ENCODE data around the gene MAP2.
A peak's percentile ranks its signal among the peaks of the same experiment; 100 is the strongest.

MAP2 gene

DNA sequence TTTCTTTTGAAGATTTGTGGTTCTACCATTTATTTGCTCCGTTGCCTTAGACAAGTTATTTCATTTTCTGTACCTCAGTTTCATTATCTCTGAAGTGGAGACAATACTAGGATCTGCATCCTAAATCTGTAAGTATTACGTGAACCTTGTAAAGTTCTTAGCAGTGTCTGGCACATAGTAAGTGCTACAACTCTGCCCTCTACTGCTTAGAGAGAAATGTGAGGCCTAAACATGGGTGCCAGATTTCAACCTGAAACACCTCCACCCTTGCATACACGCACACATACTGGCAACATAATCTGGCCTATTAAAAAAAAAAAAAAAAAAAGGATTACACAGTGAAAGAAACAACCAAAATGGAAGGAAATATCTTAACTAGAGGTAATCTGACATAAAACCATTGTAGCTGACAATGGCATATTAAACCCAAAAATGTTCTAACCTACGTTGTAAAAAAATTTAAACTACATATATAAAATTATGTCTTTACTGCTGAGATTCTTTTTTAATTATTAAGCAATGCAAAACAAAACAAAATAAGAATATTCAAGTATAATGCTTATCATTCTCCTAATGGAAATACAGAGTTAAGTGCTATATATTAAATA lies 132.6 kb downstream of the MAP2 start:
- TF ChIP-seq, protein P1, sequence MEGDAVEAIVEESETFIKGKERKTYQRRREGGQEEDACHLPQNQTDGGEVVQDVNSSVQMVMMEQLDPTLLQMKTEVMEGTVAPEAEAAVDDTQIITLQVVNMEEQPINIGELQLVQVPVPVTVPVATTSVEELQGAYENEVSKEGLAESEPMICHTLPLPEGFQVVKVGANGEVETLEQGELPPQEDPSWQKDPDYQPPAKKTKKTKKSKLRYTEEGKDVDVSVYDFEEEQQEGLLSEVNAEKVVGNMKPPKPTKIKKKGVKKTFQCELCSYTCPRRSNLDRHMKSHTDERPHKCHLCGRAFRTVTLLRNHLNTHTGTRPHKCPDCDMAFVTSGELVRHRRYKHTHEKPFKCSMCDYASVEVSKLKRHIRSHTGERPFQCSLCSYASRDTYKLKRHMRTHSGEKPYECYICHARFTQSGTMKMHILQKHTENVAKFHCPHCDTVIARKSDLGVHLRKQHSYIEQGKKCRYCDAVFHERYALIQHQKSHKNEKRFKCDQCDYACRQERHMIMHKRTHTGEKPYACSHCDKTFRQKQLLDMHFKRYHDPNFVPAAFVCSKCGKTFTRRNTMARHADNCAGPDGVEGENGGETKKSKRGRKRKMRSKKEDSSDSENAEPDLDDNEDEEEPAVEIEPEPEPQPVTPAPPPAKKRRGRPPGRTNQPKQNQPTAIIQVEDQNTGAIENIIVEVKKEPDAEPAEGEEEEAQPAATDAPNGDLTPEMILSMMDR (IDR thresholded peaks at IDR 0.05; ENCODE audit: extremely low read depth, missing control alignments): no peak
- DNase-seq (ENCODE audit: low spot score): peak; percentile 16

DNA sequence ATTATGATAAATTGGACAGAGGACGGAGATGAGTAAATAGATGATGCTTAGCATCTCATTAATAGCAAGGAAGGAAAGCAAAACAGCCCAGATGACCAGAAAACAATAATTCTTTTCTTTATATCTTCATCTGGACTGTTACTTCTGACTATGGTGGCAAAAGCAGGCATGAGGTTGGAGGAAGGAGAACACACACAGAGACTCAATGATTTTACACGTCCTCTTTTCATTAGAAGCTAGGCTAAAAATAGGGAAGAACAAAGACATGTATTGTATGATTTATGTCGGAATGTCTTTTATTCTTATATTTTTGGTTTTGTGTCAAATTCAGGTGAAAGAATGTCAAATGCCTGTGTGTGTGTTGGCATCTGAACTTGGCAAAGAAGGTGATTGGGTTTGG lies 137.1 kb downstream of the MAP2 start:
- no peak for DNase-seq (ENCODE audit: low spot score)
- TF ChIP-seq, protein P1 (IDR thresholded peaks at IDR 0.05; ENCODE audit: extremely low read depth, missing control alignments): no peak

DNA sequence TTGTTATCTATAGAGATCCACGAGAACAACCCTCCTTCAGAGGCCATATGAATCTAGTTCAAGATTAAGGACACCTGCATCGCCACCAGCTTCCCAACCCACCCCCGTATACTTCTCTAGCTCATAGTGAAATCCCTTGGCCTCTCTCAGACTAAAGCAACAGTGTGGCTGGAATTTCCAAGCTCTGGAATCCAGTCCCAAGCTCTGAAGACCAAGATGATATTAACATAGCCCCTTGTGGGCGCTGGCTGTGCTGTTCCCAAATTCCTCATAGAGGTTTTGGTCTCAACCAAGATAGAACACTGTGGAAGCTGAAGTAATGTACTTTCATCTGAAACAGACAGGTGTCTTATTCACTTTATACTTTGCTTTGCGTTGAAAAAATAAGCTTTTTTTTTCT lies 139.6 kb downstream of the MAP2 start:
- DNase-seq (ENCODE audit: low spot score): no peak
- TF ChIP-seq, protein P1 (IDR thresholded peaks at IDR 0.05; ENCODE audit: extremely low read depth, missing control alignments): no peak

DNA sequence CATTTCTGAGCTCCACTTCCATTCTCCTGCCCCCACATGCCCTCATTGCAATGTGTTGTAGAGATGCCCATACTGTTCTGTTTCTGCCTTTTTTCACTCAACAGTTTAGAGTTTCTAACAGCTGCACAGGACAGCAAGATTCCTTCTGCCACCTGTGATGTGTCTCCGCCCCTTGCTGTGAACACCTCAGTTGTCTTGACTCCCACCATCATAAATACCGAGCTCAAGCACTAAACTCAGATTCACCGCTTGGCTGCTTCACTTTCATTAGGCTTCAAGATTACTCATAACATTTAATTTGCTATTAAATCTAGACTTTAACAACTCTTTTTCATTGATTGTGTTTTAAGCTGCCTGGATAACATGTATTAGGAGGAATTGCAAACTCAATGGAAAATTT lies 141.0 kb downstream of the MAP2 start:
- no peak for DNase-seq (ENCODE audit: low spot score)
- TF ChIP-seq, protein P1 (IDR thresholded peaks at IDR 0.05; ENCODE audit: extremely low read depth, missing control alignments): no peak

DNA sequence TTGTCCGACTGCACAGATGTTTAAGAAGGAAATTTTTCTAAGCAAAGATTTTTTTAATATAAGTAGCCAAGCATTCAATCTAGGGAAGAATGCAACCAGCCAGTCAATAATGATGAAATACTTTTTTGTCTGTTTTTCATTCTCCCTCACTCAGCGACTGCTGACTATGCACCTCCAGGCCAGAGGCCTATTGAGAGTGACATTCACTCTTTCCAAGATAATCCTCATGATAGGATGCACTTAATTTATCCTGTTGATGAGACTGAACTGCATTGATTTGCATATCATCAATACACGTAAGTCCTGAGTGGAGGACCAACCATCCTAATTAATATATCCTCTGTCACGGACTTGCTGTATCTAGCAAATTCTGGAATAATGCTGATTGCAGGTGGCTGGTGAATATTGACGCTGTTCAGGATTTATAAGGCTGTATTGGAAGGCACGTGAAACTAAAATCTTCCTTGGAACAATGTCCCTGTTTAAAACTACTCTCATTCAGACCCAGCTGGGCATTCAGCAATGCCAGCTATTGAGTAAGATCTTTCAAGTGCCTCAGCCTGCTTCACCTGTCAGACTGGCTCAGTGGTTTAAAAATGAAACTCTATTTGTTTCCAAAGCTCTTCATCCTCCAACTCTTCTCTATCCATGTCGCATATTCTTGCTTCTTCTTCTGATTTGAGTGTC lies 142.2 kb downstream of the MAP2 start:
- DNase-seq (ENCODE audit: low spot score): no peak

DNA sequence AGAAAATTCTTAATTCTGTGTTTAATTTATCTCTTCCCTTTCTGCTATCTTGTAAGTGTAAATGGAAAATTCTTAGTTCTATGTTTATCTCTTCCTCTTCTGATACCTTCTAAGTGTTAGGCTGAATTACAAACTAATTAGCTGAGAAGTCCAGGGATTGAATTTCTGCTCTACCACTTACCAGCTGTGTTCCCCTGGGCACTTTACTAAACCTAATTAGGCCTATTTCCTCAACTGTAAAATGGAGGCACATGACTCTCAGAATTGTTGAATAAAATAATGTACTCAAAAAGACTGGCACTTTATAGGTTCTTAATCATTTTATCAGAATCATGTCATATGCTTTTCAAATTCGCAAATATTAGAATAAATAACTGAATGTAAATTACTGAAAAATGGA lies 146.3 kb downstream of the MAP2 start:
- no peak for DNase-seq (ENCODE audit: low spot score)
- TF ChIP-seq, protein P1 (IDR thresholded peaks at IDR 0.05; ENCODE audit: extremely low read depth, missing control alignments): no peak

More for the DNA sequence above, 142.2 kb downstream of the MAP2 start:
- TF ChIP-seq, protein P1 (IDR thresholded peaks at IDR 0.05; ENCODE audit: extremely low read depth, missing control alignments): no peak

DNA sequence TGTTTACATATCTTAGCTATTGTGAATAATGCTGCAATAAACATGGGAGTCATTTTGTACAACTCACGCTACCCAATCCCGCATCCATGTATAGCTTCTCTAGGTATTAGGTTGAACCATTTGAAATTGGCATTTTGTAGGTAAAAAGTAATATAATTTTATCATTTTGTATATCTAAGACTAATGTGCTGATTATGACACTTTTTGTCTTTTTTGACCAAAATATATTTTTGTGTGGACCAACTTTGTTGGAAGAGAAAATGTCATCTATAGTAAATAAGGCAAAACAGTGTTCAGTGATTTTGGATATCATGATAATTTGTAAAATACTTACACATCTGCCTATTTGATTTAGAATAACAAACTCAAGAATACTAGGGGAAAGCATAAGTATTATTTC lies 150.7 kb downstream of the MAP2 start:
- TF ChIP-seq, protein P1 (IDR thresholded peaks at IDR 0.05; ENCODE audit: extremely low read depth, missing control alignments): no peak
- DNase-seq (ENCODE audit: low spot score): no peak

Measured in GM20000 (cell line).